Right lobe of liver (tissue), 4 donors: ENCODE data around the gene RBKS.

Experiments used
- POLR2A ChIP-seq: fragments of 450-650 bp; IDR thresholded peaks from one replicate; pipeline ENCODE4 v1.6.1; 2017; ENCODE audit warnings: antibody characterized with exemption, mild to moderate bottlenecking
- TF ChIP-seq, protein P1 (sequence below), 4 donors: fragments of 200-600 bp in 3 of 4; fragments of 450-650 bp in 1 of 4; IDR thresholded peaks; one replicate each; pipeline versions ENCODE4 v1.5.1 to v1.8.0; 2016 to 2022; ENCODE audit warnings: antibody characterized with exemption in 4 of 4, mild to moderate bottlenecking in 2 of 4
- donor health status: DM: no; HTN: no; CAD: no.
- donor health status: DM: no; HTN: no; CAD: no.
- donor health status: DM: no; HTN: yes; CAD: no.

DNA sequence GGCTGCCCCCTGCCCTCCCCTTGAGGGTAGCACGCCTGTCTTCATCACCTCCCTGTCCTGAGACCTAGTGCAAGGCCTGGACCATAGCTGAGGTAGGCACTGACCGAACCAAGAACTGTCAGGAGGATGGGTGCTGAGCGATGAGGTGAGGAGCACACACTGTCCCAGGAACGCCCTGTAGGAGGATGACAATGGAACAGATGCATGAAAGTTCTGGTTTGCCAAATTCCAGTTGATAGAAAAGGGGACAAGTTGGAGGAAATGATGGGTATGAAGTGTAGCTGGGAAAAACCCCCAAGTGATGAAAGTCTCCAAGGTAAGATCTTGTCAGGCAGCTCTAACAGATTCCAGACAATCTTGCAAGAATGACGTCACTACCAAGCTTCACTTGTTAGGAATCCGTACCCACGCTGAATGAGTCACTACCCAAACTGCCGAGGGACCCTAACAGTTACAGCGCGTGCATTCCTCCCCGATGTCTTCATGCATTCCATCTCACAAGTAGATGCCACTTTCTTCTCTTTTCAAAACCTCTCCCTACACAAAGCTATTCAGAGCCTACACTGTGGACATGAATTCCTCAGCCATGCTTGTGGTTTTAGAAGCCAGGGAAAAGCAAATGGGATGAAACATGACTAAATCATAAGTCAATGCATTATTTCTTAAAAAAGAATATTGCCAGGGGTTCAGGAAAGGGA lies 91.1 kb downstream of the RBKS start:
- TF ChIP-seq, protein P1, sequence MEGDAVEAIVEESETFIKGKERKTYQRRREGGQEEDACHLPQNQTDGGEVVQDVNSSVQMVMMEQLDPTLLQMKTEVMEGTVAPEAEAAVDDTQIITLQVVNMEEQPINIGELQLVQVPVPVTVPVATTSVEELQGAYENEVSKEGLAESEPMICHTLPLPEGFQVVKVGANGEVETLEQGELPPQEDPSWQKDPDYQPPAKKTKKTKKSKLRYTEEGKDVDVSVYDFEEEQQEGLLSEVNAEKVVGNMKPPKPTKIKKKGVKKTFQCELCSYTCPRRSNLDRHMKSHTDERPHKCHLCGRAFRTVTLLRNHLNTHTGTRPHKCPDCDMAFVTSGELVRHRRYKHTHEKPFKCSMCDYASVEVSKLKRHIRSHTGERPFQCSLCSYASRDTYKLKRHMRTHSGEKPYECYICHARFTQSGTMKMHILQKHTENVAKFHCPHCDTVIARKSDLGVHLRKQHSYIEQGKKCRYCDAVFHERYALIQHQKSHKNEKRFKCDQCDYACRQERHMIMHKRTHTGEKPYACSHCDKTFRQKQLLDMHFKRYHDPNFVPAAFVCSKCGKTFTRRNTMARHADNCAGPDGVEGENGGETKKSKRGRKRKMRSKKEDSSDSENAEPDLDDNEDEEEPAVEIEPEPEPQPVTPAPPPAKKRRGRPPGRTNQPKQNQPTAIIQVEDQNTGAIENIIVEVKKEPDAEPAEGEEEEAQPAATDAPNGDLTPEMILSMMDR (IDR thresholded peaks at IDR 0.05) = no peak
- no peak for TF ChIP-seq POLR2A
